Body of pancreas (tissue), 4 donors: Measurements from ENCODE around the gene PDZD7.

Experiments
- CTCF ChIP-seq, 7 experiments: fragments of 450-650 bp in 4 of 7; fragments of 200-600 bp in 3 of 7; sonication (generic) in 3 of 7; IDR thresholded peaks; one replicate each; pipeline ENCODE4 v1.5.1; 2016 to 2019; ENCODE audit warnings: antibody characterized with exemption in 7 of 7
- POLR2A ChIP-seq, 3 donors: fragments of 450-650 bp; IDR thresholded peaks; one replicate each; pipeline ENCODE4 v1.6.1; 2016; ENCODE audit warnings: antibody characterized with exemption in 3 of 3, mild to moderate bottlenecking in 2 of 3

GRCh38 chr10:100976906-100977305 is 54.0 kb downstream of the PDZD7 start:
- TF ChIP-seq POLR2A (IDR thresholded peaks at IDR 0.05): no peak
- no peak for TF ChIP-seq CTCF (IDR thresholded peaks at IDR 0.05)
